Measurements from ENCODE around the gene SPINK4.

DNA sequence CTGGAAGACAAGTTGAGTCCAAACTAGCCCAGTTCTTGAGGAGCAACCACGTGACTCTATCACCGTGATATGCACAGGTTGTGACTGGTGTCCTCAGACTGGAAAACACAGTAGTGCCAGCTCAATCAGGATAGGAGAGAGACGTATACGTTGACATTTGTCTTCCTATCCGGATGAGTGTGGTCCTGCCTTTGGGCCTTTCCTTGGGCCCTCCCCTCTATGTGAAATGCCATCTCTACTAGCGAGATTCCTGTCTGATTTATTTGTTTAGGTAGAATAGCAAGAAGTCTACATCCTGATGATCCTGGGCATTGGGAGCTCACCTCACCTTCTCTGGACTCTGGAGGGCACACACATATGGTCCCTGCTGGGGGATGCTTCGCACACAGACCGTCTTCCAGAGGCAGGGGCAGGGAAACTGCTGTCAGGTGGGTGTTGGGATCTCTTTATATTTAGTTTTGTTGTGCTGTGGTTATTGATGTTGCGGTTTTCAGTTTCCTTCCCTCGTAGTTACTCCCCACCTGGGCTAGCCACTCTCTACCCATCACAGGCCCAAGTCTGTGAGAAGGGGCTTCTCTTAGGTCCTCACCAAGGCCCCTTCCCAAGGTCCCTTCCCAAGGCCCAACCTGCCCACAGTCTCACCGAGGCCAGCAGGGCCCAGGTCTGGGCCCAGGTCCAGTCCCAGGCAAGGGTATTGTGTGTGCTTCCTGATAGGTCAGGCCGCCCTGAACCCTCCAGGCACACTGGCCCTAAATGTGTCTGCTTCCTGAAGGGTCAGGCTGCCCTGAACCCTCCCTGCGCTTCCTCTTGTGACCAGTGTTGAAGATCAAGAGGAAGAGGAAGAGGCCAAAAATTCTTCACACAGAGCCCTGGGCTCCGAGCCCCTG is 19.0 kb upstream of the SPINK4 start:
- no peak for TF ChIP-seq EZH2 (IDR thresholded peaks at IDR 0.05)
- TF ChIP-seq, protein P1, sequence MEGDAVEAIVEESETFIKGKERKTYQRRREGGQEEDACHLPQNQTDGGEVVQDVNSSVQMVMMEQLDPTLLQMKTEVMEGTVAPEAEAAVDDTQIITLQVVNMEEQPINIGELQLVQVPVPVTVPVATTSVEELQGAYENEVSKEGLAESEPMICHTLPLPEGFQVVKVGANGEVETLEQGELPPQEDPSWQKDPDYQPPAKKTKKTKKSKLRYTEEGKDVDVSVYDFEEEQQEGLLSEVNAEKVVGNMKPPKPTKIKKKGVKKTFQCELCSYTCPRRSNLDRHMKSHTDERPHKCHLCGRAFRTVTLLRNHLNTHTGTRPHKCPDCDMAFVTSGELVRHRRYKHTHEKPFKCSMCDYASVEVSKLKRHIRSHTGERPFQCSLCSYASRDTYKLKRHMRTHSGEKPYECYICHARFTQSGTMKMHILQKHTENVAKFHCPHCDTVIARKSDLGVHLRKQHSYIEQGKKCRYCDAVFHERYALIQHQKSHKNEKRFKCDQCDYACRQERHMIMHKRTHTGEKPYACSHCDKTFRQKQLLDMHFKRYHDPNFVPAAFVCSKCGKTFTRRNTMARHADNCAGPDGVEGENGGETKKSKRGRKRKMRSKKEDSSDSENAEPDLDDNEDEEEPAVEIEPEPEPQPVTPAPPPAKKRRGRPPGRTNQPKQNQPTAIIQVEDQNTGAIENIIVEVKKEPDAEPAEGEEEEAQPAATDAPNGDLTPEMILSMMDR (IDR thresholded peaks at IDR 0.05), result no peak
- no peak for TF ChIP-seq EZH2phosphoT487 (IDR thresholded peaks at IDR 0.05)
